OCI-LY7 (cell line): ENCODE measurements around the gene MYO18A. TPM values are rescaled to one million over a fixed set of nuclear protein-coding genes. Genes with fewer than 3 reads are reported as not detected.

Experiments
- BruUV-seq: library from RNA; stranded (reverse); fragments of 400-500 nt; replicated peaks from 2 replicates; lab custom pipeline; 2021; lab: Mats Ljungman, UMichigan
- CTCF ChIA-PET: fragments of 300-600 bp; sonication (Branson Sonifier 250); formaldehyde crosslinking; loops from one replicate; lab custom pipeline; 2022; ENCODE audit warnings: antibody characterized with exemption; ENCODE audit not compliant: unreplicated experiment; lab: Charles Lee
- POLR2A ChIA-PET: fragments of 300-600 bp; sonication (Branson Sonifier 250); formaldehyde crosslinking; loops from one replicate; lab custom pipeline; 2022; ENCODE audit warnings: antibody characterized with exemption; lab: Charles Lee
- DNase-seq: peaks from one replicate; pipeline ENCODE4 v3.0.0-alpha.2; 2015; ENCODE audit warnings: low spot score
- H2AFZ ChIP-seq: fragments of 200-600 bp; sonication (generic), shearing (Covaris generic); 2 replicates; pipeline ENCODE4 v1.6.1; 2014; ENCODE audit warnings: mild to moderate bottlenecking, antibody characterized with exemption, low read length, moderate library complexity
- H3K27ac ChIP-seq: fragments of 200-600 bp; sonication (generic); 2 replicates; pipeline ENCODE4 v1.5.1; 2014; ENCODE audit warnings: mixed run types, low read depth, mild to moderate bottlenecking, moderate library complexity, low read length, inconsistent platforms; ENCODE audit not compliant: poor library complexity, severe bottlenecking
- H3K36me3 ChIP-seq: fragments of 200-600 bp; sonication (generic); 2 replicates; pipeline ENCODE4 v1.6.1; 2014; ENCODE audit warnings: mild to moderate bottlenecking, antibody characterized with exemption, low read length, moderate library complexity, mixed read lengths; ENCODE audit not compliant: insufficient read depth
- H3K4me1 ChIP-seq: fragments of 200-600 bp; sonication (generic); 2 replicates; pipeline ENCODE4 v1.5.1; 2014; ENCODE audit warnings: mild to moderate bottlenecking, low read length; ENCODE audit not compliant: insufficient read depth, poor library complexity, severe bottlenecking
- H3K4me2 ChIP-seq: fragments of 200-600 bp; sonication (generic); 2 replicates; pipeline ENCODE4 v1.6.1; 2014; ENCODE audit warnings: mild to moderate bottlenecking, low read length
- H3K4me3 ChIP-seq: fragments of 200-600 bp; sonication (generic); 2 replicates; pipeline ENCODE4 v1.5.1; 2014; ENCODE audit warnings: mild to moderate bottlenecking, low read depth, low read length; ENCODE audit not compliant: poor library complexity, severe bottlenecking
- H3K79me2 ChIP-seq: fragments of 200-600 bp; sonication (generic); 2 replicates; pipeline ENCODE4 v1.6.1; 2016; ENCODE audit warnings: low read depth, mild to moderate bottlenecking, low read length, moderate library complexity, mixed read lengths; ENCODE audit not compliant: insufficient read depth
- H3K9me2 ChIP-seq: fragments of 200-600 bp; sonication (generic); 2 replicates; pipeline ENCODE4 v1.6.1; 2016; ENCODE audit warnings: mild to moderate bottlenecking, low read length, mixed read lengths; ENCODE audit not compliant: insufficient read depth
- H3K9me3 ChIP-seq: fragments of 200-600 bp; sonication (generic); 2 replicates; pipeline ENCODE4 v1.6.1; 2014; ENCODE audit warnings: mild to moderate bottlenecking, mixed run types, low read length, mixed read lengths
- H4K20me1 ChIP-seq: fragments of 200-600 bp; sonication (generic); 2 replicates; pipeline ENCODE4 v1.6.1; 2014; ENCODE audit warnings: mild to moderate bottlenecking, antibody characterized with exemption, low read length, moderate library complexity, mixed read lengths; ENCODE audit not compliant: insufficient read depth
- CTCF ChIP-seq: fragments of 200-600 bp; sonication (generic); conservative IDR thresholded peaks from 2 replicates; pipeline ENCODE4 v1.5.1; 2014; ENCODE audit warnings: mild to moderate bottlenecking, antibody characterized with exemption, low read length, moderate library complexity, mixed read lengths
- EZH2phosphoT487 ChIP-seq: fragments of 200-600 bp; sonication (generic); IDR thresholded peaks from 2 replicates; pipeline ENCODE4 v1.6.1; 2018; ENCODE audit warnings: low read depth, borderline replicate concordance, mild to moderate bottlenecking, mixed run types, antibody characterized with exemption, low read length, moderate library complexity, mixed read lengths
- intact Hi-C: fragments of 100-400 bp; cut with micrococcal nuclease; formaldehyde crosslinking; loops from one replicate; pipeline ENCODE4 v1.10.0; 2022; ENCODE audit not compliant: unreplicated experiment
- total RNA-seq, 2 experiments: library from RNA; depleted of rRNA in 1 of 2; stranded (reverse); fragments of >200 nt in 1 of 2; shearing (Covaris generic) in 1 of 2; gene quantifications; 2 replicates each; pipeline ENCODE4 v1.2.3, GENCODE V29; 2014 to 2022

The MYO18A gene
- total RNA-seq, 2 experiments from 2014 or later = 124 to 128 TPM

- DNase-seq = no peak
- no peak for TF ChIP-seq CTCF
- no peak for TF ChIP-seq EZH2phosphoT487
- BruUV-seq = no TSS peak
- Histone ChIP-seq H3K4me1 (peaks cover 13% of the 10 kb centered on the region), H3K4me2 (no peak overlapping the region), H3K36me3 (no peaks in the 10 kb centered on the region), H3K9me3 (no peaks in the 10 kb centered on the region), H3K9me2 (no peaks in the 10 kb centered on the region), H3K27ac (no peak overlapping the region), H3K79me2 (no peaks in the 10 kb centered on the region), H2AFZ (no peak overlapping the region), H3K4me3 (no peak overlapping the region), H4K20me1 (no peaks in the 10 kb centered on the region)
- CTCF ChIA-PET = no interaction called here
- POLR2A ChIA-PET = no interaction called here
- intact Hi-C loops = no loop called here
Observed at GRCh38 chr17:29190592-29191207, 10.5 kb upstream of the MYO18A start.

GRCh38 chr17:29190039-29190438, 9.8 kb upstream of the MYO18A start:
- POLR2A ChIA-PET = interaction anchor here (0.7 to 1.0 kb wide), 2 partner anchors 11 to 42 kb away, joined by 5 to 7 read pairs; no protein-coding TSS in a partner anchor
- Histone ChIP-seq H3K4me3 (no peak overlapping the region), H3K27ac (no peak overlapping the region), H3K9me3 (no peaks in the 10 kb centered on the region), H3K4me1 (peaks cover 6% of the 10 kb centered on the region), H4K20me1 (no peaks in the 10 kb centered on the region), H2AFZ (no peak overlapping the region), H3K9me2 (no peaks in the 10 kb centered on the region), H3K4me2 (no peak overlapping the region), H3K36me3 (no peaks in the 10 kb centered on the region), H3K79me2 (no peaks in the 10 kb centered on the region)
- intact Hi-C loops = no loop called here
- CTCF ChIA-PET = no interaction called here
- TF ChIP-seq CTCF (no peak), EZH2phosphoT487 (no peak)
- DNase-seq = no peak
- BruUV-seq = no TSS peak

GRCh38 chr17:29189355-29189754, 9.2 kb upstream of the MYO18A start:
- DNase-seq = no peak
- Histone ChIP-seq H3K36me3 (no peaks in the 10 kb centered on the region), H4K20me1 (no peaks in the 10 kb centered on the region), H3K4me1 (no peaks in the 10 kb centered on the region), H3K9me3 (no peaks in the 10 kb centered on the region), H3K27ac (no peak overlapping the region), H3K9me2 (no peaks in the 10 kb centered on the region), H3K79me2 (no peaks in the 10 kb centered on the region), H2AFZ (no peak overlapping the region), H3K4me3 (no peak overlapping the region), H3K4me2 (no peak overlapping the region)
- no TSS peak for BruUV-seq
- POLR2A ChIA-PET = interaction anchor here (0.7 to 1.0 kb wide), 2 partner anchors 38 to 41 kb away, joined by 4 to 7 read pairs; no protein-coding TSS in a partner anchor
- CTCF ChIA-PET = no interaction called here
- no peak for TF ChIP-seq CTCF
- TF ChIP-seq EZH2phosphoT487 = no peak
- intact Hi-C loops = no loop called here
